ENCODE results near the gene TNXB.
"Not testable (repeated sequence)": the region's sequence is repeated elsewhere in the genome, so short reads cannot be mapped to it uniquely, and the experiment has no call there.

TNXB gene

GRCh38 chr6:32109114-32109764, at the start of gene TNXB:
Gene TNXB, minus strand, starts transcription at chr6:32109338. Its CDS starts 11,140 bp downstream, at chr6:32098198.
- no peak for DNase-seq

GRCh38 chr6:32158052-32158451, 48.9 kb upstream of the TNXB start:
- no peak for DNase-seq

GRCh38 chr6:32156891-32157290, 47.8 kb upstream of the TNXB start:
- no peak for DNase-seq

- peak; percentile 77 for DNase-seq
Observed at GRCh38 chr6:32154514-32155161, 45.5 kb upstream of the TNXB start.

- peak; percentile 90 for DNase-seq
Observed at GRCh38 chr6:32153564-32154513, 44.7 kb upstream of the TNXB start, which contains the start of gene PPT2. Gene PPT2, plus strand, starts transcription at chr6:32154141. Its CDS starts 454 bp downstream, at chr6:32154595.

GRCh38 chr6:32152769-32153563, 43.8 kb upstream of the TNXB start:
- no peak for DNase-seq

- DNase-seq, result no peak
Observed at GRCh38 chr6:32151863-32152768, 43.0 kb upstream of the TNXB start, which contains the start of gene PRRT1. Gene PRRT1, minus strand, starts transcription at chr6:32151939. Its CDS starts 112 bp downstream, at chr6:32151827.

- DNase-seq, result no peak
Observed at GRCh38 chr6:32151181-32151862, 42.2 kb upstream of the TNXB start.

- DNase-seq, result no peak
Observed at GRCh38 chr6:32149932-32150870, 41.1 kb upstream of the TNXB start.

- DNase-seq, result no peak
Observed at GRCh38 chr6:32149092-32149755, 40.1 kb upstream of the TNXB start.

GRCh38 chr6:32148289-32149091, 39.4 kb upstream of the TNXB start:
- peak; percentile 85 for DNase-seq

- no peak for DNase-seq
Observed at GRCh38 chr6:32147401-32148132, 38.4 kb upstream of the TNXB start.

- no peak for DNase-seq
Observed at GRCh38 chr6:32146687-32147086, 37.5 kb upstream of the TNXB start.

GRCh38 chr6:32146287-32146686, 37.1 kb upstream of the TNXB start:
- no peak for DNase-seq

GRCh38 chr6:32144238-32144637, 35.1 kb upstream of the TNXB start:
- DNase-seq, result not testable (repeated sequence)

- DNase-seq, result no peak
Observed at GRCh38 chr6:32140420-32141046, 31.4 kb upstream of the TNXB start.

GRCh38 chr6:32139590-32139989, 30.5 kb upstream of the TNXB start:
- no peak for DNase-seq

Measured in activated CD8-positive, alpha-beta memory T cell treated with anti-CD3 and anti-CD28 coated beads, Interleukin-2, amount 50 U/mL, for 48 hours (primary cell).